K562 (cell line): Measurements from ENCODE around the gene TTLL11. TPM values are rescaled to one million over a fixed set of nuclear protein-coding genes. Genes with fewer than 3 reads are reported as not detected.
A peak's percentile ranks its signal among the peaks of the same experiment; 100 is the strongest.

Experiments
- ARID4B ChIP-seq: sonication (generic); formaldehyde crosslinking; IDR thresholded peaks from 2 replicates; pipeline ENCODE4 v1.8.0; 2022; ENCODE audit warnings: mild to moderate bottlenecking, missing genetic modification reagents
- BRD9 ChIP-seq: fragments of 450-650 bp; IDR thresholded peaks from 2 replicates; pipeline ENCODE4 v1.6.1; 2018; ENCODE audit warnings: low read depth; ENCODE audit not compliant: partially characterized antibody
- CREM ChIP-seq: IDR thresholded peaks from 2 replicates; pipeline ENCODE4 v1.6.1; 2014; ENCODE audit warnings: antibody characterized with exemption, low read depth
- EP400 ChIP-seq: fragments of 450-650 bp; IDR thresholded peaks from 2 replicates; pipeline ENCODE4 v1.6.1; 2017; ENCODE audit warnings: antibody characterized with exemption, mild to moderate bottlenecking, moderate library complexity
- FOSL1 ChIP-seq: fragments of 200-800 bp; sonication (Bioruptor generic); conservative IDR thresholded peaks from 2 replicates; pipeline ENCODE4 v1.6.1; 2016; ENCODE audit warnings: missing genetic modification characterization, missing compliant biosample characterization
- KLF16 ChIP-seq: IDR thresholded peaks from 2 replicates; pipeline ENCODE4 v1.6.1; 2016; ENCODE audit warnings: antibody characterized with exemption
- PCBP2 ChIP-seq: fragments of 200-400 bp; formaldehyde crosslinking; IDR thresholded peaks from 2 replicates; pipeline ENCODE4 v1.6.1; 2018; ENCODE audit warnings: low read length, low read depth, mild to moderate bottlenecking, moderate library complexity; ENCODE audit not compliant: poor library complexity, severe bottlenecking
- POLR2AphosphoS2 ChIP-seq: IDR thresholded peaks from 2 replicates; pipeline ENCODE4 v1.6.1; 2012; ENCODE audit warnings: low read length, improper control_type of control experiment
- TARDBP ChIP-seq: fragments of 450-650 bp; IDR thresholded peaks from 2 replicates; pipeline ENCODE4 v1.6.1; 2016
- YY1 ChIP-seq, 3 experiments: IDR thresholded peaks; 2 replicates each; pipeline ENCODE4 v1.6.1; 2011; ENCODE audit warnings: low read length in 2 of 3, mild to moderate bottlenecking in 2 of 3, moderate library complexity in 2 of 3, borderline replicate concordance in 1 of 3, control low read depth in 1 of 3, low read depth in 1 of 3; ENCODE audit not compliant: insufficient read depth in 3 of 3, insufficient replicate concordance in 2 of 3, control insufficient read depth in 1 of 3, insufficient read length in 1 of 3; ENCODE audit errors: extremely low read depth in 1 of 3
- ZNF124 ChIP-seq: sonication (generic); formaldehyde crosslinking; IDR thresholded peaks from 2 replicates; pipeline ENCODE4 v1.8.1; 2022; ENCODE audit warnings: missing genetic modification reagents
- polyA plus RNA-seq, 8 experiments: library from polyadenylated mRNA; depleted of rRNA in 4 of 8; stranded (reverse) in 5 of 8; unstranded in 3 of 8; fragments of >200 nt; fragmentation: Nextera tagmentation in 2 of 8; fragmentation: Illumina TruSeq in 1 of 8; extraction: Ambion mirVana in 2 of 8; extraction: Trizol in 1 of 8; gene quantifications; 2 replicates each; pipeline versions ENCODE4 v1.2.1 to v1.2.3, GENCODE V29; 2011 to 2014; ENCODE audit warnings: inconsistent platforms in 1 of 8, missing spikeins in 1 of 8
- total RNA-seq, 7 experiments: library from RNA; depleted of rRNA in 6 of 7; stranded (reverse); fragments of >200 nt in 6 of 7; fragmentation: Illumina TruSeq in 2 of 7; extraction: Trizol in 2 of 7; gene quantifications; 2 replicates each; pipeline versions ENCODE4 v1.2.1 to v1.2.3, GENCODE V29; 2011 to 2021; ENCODE audit warnings: low replicate concordance in 1 of 7
- TF ChIP-seq, protein P1 (sequence below): sonication (generic); formaldehyde crosslinking; IDR thresholded peaks from 2 replicates; pipeline ENCODE4 v1.8.0; 2022; ENCODE audit warnings: mild to moderate bottlenecking, missing genetic modification reagents
- TF ChIP-seq, protein P2 (sequence below): sonication (generic); formaldehyde crosslinking; IDR thresholded peaks from 2 replicates; pipeline ENCODE4 v1.9.0; 2022; ENCODE audit warnings: mild to moderate bottlenecking, missing genetic modification reagents
- TF ChIP-seq, protein P3 (sequence below): sonication (generic); formaldehyde crosslinking; IDR thresholded peaks from 2 replicates; pipeline ENCODE4 v1.8.0; 2022; ENCODE audit warnings: mild to moderate bottlenecking, missing genetic modification reagents, borderline replicate concordance
- TF ChIP-seq, protein P4 (sequence below): sonication (generic); formaldehyde crosslinking; IDR thresholded peaks from 2 replicates; pipeline ENCODE4 v1.8.1; 2023; ENCODE audit warnings: mild to moderate bottlenecking, missing genetic modification reagents

TTLL11 gene
- total and polyA plus RNA-seq, 9 of the 15 experiments (the other 6 are each of a cell fraction or from before 2014, with no cell fraction given) = 0.83 to 4.4 (median 2.7) TPM

- TF ChIP-seq, protein P1, sequence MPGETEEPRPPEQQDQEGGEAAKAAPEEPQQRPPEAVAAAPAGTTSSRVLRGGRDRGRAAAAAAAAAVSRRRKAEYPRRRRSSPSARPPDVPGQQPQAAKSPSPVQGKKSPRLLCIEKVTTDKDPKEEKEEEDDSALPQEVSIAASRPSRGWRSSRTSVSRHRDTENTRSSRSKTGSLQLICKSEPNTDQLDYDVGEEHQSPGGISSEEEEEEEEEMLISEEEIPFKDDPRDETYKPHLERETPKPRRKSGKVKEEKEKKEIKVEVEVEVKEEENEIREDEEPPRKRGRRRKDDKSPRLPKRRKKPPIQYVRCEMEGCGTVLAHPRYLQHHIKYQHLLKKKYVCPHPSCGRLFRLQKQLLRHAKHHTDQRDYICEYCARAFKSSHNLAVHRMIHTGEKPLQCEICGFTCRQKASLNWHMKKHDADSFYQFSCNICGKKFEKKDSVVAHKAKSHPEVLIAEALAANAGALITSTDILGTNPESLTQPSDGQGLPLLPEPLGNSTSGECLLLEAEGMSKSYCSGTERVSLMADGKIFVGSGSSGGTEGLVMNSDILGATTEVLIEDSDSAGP (CRISPR knock-in tag) = no peak
- TF ChIP-seq CREM (peak; percentile 96), BRD9 (no peak), ZNF124 (0 out of 2 replicates have a peak, but pooled peaks have one; percentile 41), FOSL1 (0 out of 2 replicates have a peak, but pooled peaks have one; percentile 23), EP400 (peak; percentile 44; the same call in 1 of the 2 replicates), POLR2AphosphoS2 (no peak), YY1 (IDR thresholded peaks at IDR 0.05; ENCODE audit: borderline replicate concordance in 1 of 3, control insufficient read depth in 1 of 3, extremely low read depth in 1 of 3, insufficient read depth in 3 of 3, insufficient read length in 1 of 3, insufficient replicate concordance in 2 of 3, low read depth in 1 of 3, low read length in 2 of 3) (peak; percentile 99 to 100 (median 100)), PCBP2 (no peak), KLF16 (peak; percentile 62; the same call in 1 of the 2 replicates), TARDBP (no peak; the same call in 1 of the 2 replicates), ARID4B (CRISPR knock-in tag) (peak; percentile 99)
- TF ChIP-seq, protein P2, sequence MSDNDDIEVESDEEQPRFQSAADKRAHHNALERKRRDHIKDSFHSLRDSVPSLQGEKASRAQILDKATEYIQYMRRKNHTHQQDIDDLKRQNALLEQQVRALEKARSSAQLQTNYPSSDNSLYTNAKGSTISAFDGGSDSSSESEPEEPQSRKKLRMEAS (CRISPR knock-in tag) = peak; percentile 93
- TF ChIP-seq, protein P3, sequence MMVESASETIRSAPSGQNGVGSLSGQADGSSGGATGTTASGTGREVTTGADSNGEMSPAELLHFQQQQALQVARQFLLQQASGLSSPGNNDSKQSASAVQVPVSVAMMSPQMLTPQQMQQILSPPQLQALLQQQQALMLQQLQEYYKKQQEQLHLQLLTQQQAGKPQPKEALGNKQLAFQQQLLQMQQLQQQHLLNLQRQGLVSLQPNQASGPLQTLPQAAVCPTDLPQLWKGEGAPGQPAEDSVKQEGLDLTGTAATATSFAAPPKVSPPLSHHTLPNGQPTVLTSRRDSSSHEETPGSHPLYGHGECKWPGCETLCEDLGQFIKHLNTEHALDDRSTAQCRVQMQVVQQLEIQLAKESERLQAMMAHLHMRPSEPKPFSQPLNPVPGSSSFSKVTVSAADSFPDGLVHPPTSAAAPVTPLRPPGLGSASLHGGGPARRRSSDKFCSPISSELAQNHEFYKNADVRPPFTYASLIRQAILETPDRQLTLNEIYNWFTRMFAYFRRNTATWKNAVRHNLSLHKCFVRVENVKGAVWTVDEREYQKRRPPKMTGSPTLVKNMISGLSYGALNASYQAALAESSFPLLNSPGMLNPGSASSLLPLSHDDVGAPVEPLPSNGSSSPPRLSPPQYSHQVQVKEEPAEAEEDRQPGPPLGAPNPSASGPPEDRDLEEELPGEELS (CRISPR knock-in tag) = no peak
- TF ChIP-seq, protein P4, sequence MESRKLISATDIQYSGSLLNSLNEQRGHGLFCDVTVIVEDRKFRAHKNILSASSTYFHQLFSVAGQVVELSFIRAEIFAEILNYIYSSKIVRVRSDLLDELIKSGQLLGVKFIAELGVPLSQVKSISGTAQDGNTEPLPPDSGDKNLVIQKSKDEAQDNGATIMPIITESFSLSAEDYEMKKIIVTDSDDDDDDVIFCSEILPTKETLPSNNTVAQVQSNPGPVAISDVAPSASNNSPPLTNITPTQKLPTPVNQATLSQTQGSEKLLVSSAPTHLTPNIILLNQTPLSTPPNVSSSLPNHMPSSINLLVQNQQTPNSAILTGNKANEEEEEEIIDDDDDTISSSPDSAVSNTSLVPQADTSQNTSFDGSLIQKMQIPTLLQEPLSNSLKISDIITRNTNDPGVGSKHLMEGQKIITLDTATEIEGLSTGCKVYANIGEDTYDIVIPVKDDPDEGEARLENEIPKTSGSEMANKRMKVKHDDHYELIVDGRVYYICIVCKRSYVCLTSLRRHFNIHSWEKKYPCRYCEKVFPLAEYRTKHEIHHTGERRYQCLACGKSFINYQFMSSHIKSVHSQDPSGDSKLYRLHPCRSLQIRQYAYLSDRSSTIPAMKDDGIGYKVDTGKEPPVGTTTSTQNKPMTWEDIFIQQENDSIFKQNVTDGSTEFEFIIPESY (CRISPR knock-in tag) = peak; percentile 65
Measured at GRCh38 chr9:122092611-122093506, at the start of gene TTLL11 (continued).
